Measurements from ENCODE around the gene PDS5B.

- TF ChIP-seq CTCF (IDR thresholded peaks at IDR 0.05) (no peak), POLR2A (IDR thresholded peaks at IDR 0.05) (no peak)
Measured at GRCh38 chr13:32735859-32736258, 149.6 kb downstream of the PDS5B start.

All from heart left ventricle (tissue), 13 donors.